ENCODE results near the gene PIAS4.

Gene PIAS4

GRCh38 chr19:4042731-4043082 lies 35.2 kb downstream of the PIAS4 start:
- no peak for DNase-seq (ENCODE audit: low spot score)

GRCh38 chr19:4043401-4043800 lies 35.9 kb downstream of the PIAS4 start:
- DNase-seq (ENCODE audit: low spot score) = no peak

- no peak for DNase-seq (ENCODE audit: low spot score)
These were observed 36.6 kb downstream of the PIAS4 start for GRCh38 chr19:4043966-4044715.

- no peak for DNase-seq (ENCODE audit: low spot score)
These were observed 37.5 kb downstream of the PIAS4 start for GRCh38 chr19:4044990-4045465.

GRCh38 chr19:4045597-4046361 lies 38.2 kb downstream of the PIAS4 start:
- DNase-seq (ENCODE audit: low spot score) = no peak

GRCh38 chr19:4046362-4046691 lies 38.8 kb downstream of the PIAS4 start:
- DNase-seq (ENCODE audit: low spot score) = no peak

GRCh38 chr19:4046946-4047683 lies 39.6 kb downstream of the PIAS4 start:
- DNase-seq (ENCODE audit: low spot score) = no peak

- no peak for DNase-seq (ENCODE audit: low spot score)
These were observed 41.9 kb downstream of the PIAS4 start for GRCh38 chr19:4049432-4049831.

- DNase-seq (ENCODE audit: low spot score) = no peak
These were observed 43.9 kb downstream of the PIAS4 start for GRCh38 chr19:4051175-4052101.

- DNase-seq (ENCODE audit: low spot score) = no peak
These were observed 44.8 kb downstream of the PIAS4 start for GRCh38 chr19:4052114-4052992.

- DNase-seq (ENCODE audit: low spot score) = no peak
These were observed 45.5 kb downstream of the PIAS4 start for GRCh38 chr19:4052993-4053422.

- no peak for DNase-seq (ENCODE audit: low spot score)
These were observed 46.1 kb downstream of the PIAS4 start for GRCh38 chr19:4053423-4054324.

- no peak for DNase-seq (ENCODE audit: low spot score)
These were observed 47.1 kb downstream of the PIAS4 start for GRCh38 chr19:4054441-4055208.

- DNase-seq (ENCODE audit: low spot score) = no peak
These were observed 47.6 kb downstream of the PIAS4 start for GRCh38 chr19:4055209-4055552.

- DNase-seq (ENCODE audit: low spot score) = no peak
These were observed 50.6 kb downstream of the PIAS4 start for GRCh38 chr19:4057931-4058692.

- no peak for DNase-seq (ENCODE audit: low spot score)
These were observed 51.3 kb downstream of the PIAS4 start for GRCh38 chr19:4058693-4059452.

- no peak for DNase-seq (ENCODE audit: low spot score)
These were observed 51.9 kb downstream of the PIAS4 start for GRCh38 chr19:4059453-4059871.
